MCF 10A (cell line): ENCODE results near the gene GAPDHS. TPM values are rescaled to one million over a fixed set of nuclear protein-coding genes. Genes with fewer than 3 reads are reported as not detected.

Experiments used
- BruUV-seq: library from RNA; stranded (reverse); fragments of 400-500 nt; replicated peaks from 2 replicates; lab custom pipeline; 2021; lab: Mats Ljungman, UMichigan
- CTCF ChIA-PET: fragments of 300-600 bp; sonication (Branson Sonifier 250); formaldehyde crosslinking; extraction: SDS; loops from one replicate; lab custom pipeline; 2021; ENCODE audit warnings: antibody characterized with exemption, inconsistent platforms; lab: Yijun Ruan, JAX
- POLR2A ChIA-PET: fragments of 300-600, 350-650 bp; sonication (Branson Sonifier 250); formaldehyde crosslinking; extraction: SDS; loops from one replicate; lab custom pipeline; 2020; ENCODE audit warnings: antibody characterized with exemption, inconsistent platforms; lab: Yijun Ruan, JAX
- DNase-seq: peaks from one replicate; pipeline ENCODE4 v3.0.0-alpha.2; 2018; ENCODE audit not compliant: unreplicated experiment
- H3K27ac Mint-ChIP-seq: one replicate; pipeline ENCODE4 v1.8.0; 2022; ENCODE audit warnings: mild to moderate bottlenecking, low read depth, mixed read lengths; ENCODE audit not compliant: unreplicated experiment
- H3K27me3 Mint-ChIP-seq: one replicate; pipeline ENCODE4 v1.8.0; 2022; ENCODE audit warnings: mixed read lengths; ENCODE audit not compliant: insufficient read depth, unreplicated experiment
- H3K36me3 Mint-ChIP-seq: one replicate; pipeline ENCODE4 v1.8.0; 2022; ENCODE audit warnings: mild to moderate bottlenecking, moderate library complexity, mixed read lengths; ENCODE audit not compliant: insufficient read depth, unreplicated experiment
- H3K4me1 Mint-ChIP-seq: one replicate; pipeline ENCODE4 v1.8.0; 2022; ENCODE audit warnings: mixed read lengths; ENCODE audit not compliant: insufficient read depth, unreplicated experiment
- H3K4me3 Mint-ChIP-seq: one replicate; pipeline ENCODE4 v1.8.0; 2022; ENCODE audit warnings: mild to moderate bottlenecking, moderate library complexity, mixed read lengths; ENCODE audit not compliant: unreplicated experiment
- H3K9me3 Mint-ChIP-seq: one replicate; pipeline ENCODE4 v1.8.0; 2022; ENCODE audit warnings: mixed read lengths; ENCODE audit not compliant: unreplicated experiment
- intact Hi-C: fragments of 100-400 bp; cut with micrococcal nuclease; formaldehyde crosslinking; loops from 2 replicates; pipeline ENCODE4 v1.14.1; 2022
- total RNA-seq: library from RNA; stranded (reverse); gene quantifications from 2 replicates; pipeline ENCODE4 v1.2.3, GENCODE V29; 2022
- TF ChIP-seq, protein P1 (sequence below): fragments of 200-600 bp; IDR thresholded peaks from one replicate; pipeline ENCODE4 v1.8.0; 2022; ENCODE audit warnings: antibody characterized with exemption, mild to moderate bottlenecking; ENCODE audit not compliant: unreplicated experiment

GAPDHS gene
- total RNA-seq, 1 experiment from 2014 or later = not detected

DNA sequence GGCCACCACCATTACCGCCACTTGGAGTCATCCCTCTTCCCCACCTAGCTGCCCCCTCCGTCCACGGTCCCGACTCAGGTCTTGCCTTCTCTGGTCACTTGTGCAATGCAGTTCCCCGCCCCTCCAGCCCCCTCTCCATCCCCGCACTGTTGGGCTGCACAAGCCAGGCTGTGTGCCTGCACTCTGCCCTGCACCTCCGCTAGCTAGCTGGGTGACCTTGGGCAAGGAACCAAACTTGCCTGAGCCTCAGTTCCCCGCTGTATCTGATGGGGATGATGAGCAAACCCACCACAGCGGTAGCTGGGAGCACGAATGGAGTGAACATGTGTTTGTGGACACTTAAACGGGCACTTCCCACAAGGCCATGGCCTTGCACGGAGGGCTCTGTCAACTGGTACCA is 6.6 kb downstream of the GAPDHS start:
- CTCF ChIA-PET = interaction anchor here (0.8 kb wide), 1 partner anchor 29 kb away, joined by 5 read pairs; no protein-coding TSS in a partner anchor
- intact Hi-C loops = no loop called here
- Mint-ChIP-seq H3K27ac (no peak overlapping the region), H3K9me3 (no peaks in the 10 kb centered on the region), H3K36me3 (peaks cover 9% of the 10 kb centered on the region), H3K4me3 (no peak overlapping the region), H3K4me1 (peaks cover 8% of the 10 kb centered on the region), H3K27me3 (no peaks in the 10 kb centered on the region)
- TF ChIP-seq, protein P1, sequence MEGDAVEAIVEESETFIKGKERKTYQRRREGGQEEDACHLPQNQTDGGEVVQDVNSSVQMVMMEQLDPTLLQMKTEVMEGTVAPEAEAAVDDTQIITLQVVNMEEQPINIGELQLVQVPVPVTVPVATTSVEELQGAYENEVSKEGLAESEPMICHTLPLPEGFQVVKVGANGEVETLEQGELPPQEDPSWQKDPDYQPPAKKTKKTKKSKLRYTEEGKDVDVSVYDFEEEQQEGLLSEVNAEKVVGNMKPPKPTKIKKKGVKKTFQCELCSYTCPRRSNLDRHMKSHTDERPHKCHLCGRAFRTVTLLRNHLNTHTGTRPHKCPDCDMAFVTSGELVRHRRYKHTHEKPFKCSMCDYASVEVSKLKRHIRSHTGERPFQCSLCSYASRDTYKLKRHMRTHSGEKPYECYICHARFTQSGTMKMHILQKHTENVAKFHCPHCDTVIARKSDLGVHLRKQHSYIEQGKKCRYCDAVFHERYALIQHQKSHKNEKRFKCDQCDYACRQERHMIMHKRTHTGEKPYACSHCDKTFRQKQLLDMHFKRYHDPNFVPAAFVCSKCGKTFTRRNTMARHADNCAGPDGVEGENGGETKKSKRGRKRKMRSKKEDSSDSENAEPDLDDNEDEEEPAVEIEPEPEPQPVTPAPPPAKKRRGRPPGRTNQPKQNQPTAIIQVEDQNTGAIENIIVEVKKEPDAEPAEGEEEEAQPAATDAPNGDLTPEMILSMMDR = no peak
- no peak for DNase-seq
- no TSS peak for BruUV-seq
- POLR2A ChIA-PET = no interaction called here

DNA sequence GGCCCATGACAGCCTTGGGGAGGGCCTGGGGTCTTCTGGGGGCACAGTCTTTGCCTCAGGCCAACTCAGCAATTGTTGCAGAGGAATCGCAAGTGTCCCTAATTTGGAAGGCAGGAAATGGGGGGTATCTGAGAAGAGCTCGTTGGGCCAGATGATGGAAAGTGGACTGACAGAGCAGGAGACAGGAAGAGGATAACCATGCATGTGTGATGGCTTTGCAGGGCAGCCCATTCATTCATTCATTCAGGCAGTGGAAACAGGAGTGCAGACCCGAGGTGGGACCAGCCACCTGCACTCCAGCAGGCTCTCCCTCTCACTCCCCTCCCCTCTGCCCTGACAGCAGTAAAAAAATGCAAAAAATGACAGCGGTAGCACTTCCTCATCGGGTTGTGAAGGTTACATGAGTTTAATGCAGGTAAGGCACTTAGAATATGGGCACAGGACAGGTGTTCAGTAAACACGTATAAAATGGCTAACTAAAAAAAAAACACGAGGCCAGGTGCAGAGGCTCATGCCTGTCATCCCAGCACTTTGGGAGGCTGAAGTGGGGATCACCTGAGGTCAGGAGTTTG is 7.2 kb downstream of the GAPDHS start:
- CTCF ChIA-PET = interaction anchor here (0.8 kb wide), 1 partner anchor 30 kb away, joined by 5 read pairs; no protein-coding TSS in a partner anchor
- intact Hi-C loops = no loop called here
- H3K4me1 Mint-ChIP-seq = peaks cover 8% of the 10 kb centered on the region
- BruUV-seq = no TSS peak
- POLR2A ChIA-PET = no interaction called here
- H3K9me3 Mint-ChIP-seq = no peaks in the 10 kb centered on the region
- DNase-seq = no peak
- H3K27me3 Mint-ChIP-seq = no peaks in the 10 kb centered on the region
- TF ChIP-seq, protein P1 = no peak
- H3K27ac Mint-ChIP-seq = no peak overlapping the region
- H3K36me3 Mint-ChIP-seq = peaks cover 9% of the 10 kb centered on the region
- H3K4me3 Mint-ChIP-seq = no peak overlapping the region

DNA sequence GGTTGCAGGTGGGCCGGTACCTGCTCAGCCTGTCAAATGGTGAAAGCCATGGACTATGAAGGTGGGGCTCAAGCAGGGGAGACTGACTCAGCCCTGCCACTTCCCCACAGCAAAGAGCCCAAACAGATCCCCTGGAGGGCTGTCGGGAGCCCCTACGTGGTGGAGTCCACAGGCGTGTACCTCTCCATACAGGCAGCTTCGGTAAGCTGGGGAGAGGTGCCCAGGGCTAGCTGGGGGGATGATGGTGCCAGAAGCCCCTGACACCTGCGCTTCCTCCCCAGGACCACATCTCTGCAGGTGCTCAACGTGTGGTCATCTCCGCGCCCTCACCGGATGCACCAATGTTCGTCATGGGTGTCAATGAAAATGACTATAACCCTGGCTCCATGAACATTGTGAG is 9.0 kb downstream of the GAPDHS start:
- no peak for DNase-seq
- Mint-ChIP-seq H3K36me3 (peaks cover 9% of the 10 kb centered on the region), H3K9me3 (no peaks in the 10 kb centered on the region), H3K27ac (no peak overlapping the region), H3K4me3 (no peak overlapping the region), H3K4me1 (peaks cover 20% of the 10 kb centered on the region), H3K27me3 (no peaks in the 10 kb centered on the region)
- POLR2A ChIA-PET = no interaction called here
- CTCF ChIA-PET = interaction anchor here (1.0 kb wide), 1 partner anchor 13 kb away, joined by 3 read pairs; no protein-coding TSS in a partner anchor
- TF ChIP-seq, protein P1 = no peak
- intact Hi-C loops = no loop called here
- no TSS peak for BruUV-seq

DNA sequence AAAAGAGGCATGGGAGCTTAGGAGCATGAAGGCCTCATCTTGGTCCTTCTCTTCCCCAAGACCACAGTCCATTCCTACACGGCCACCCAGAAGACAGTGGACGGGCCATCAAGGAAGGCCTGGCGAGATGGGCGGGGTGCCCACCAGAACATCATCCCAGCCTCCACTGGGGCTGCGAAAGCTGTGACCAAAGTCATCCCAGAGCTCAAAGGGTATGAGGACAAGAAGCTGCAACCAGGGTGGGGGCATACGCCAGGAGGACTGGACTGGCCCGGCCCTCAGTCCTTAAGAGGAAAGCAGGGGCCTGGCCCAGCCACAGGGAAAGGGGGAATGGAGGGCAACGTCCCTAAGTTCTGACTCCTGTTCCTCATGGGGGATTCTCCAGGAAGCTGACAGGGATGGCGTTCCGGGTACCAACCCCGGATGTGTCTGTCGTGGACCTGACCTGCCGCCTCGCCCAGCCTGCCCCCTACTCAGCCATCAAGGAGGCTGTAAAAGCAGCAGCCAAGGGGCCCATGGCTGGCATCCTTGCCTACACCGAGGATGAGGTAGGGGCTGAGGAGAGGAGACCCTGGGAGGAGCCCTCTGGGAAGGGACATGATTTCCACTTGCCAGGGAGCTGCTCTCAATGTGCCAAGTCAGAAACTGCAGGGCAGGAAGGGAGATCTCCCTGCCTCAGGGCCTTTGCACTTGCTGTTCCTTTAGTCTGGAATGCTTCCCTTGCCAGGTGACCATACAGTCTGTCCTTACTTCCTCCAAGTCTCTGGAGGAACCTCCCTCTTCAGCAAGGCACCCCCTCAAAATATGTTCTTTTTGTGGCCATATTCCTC is 10.2 kb downstream of the GAPDHS start:
- CTCF ChIA-PET = interaction anchor here (0.5 kb wide), 1 partner anchor 150 kb away, joined by 4 read pairs; no protein-coding TSS in a partner anchor
- TF ChIP-seq, protein P1 = no peak
- no TSS peak for BruUV-seq
- Mint-ChIP-seq H3K36me3 (peaks cover 9% of the 10 kb centered on the region), H3K27me3 (no peaks in the 10 kb centered on the region), H3K4me1 (peaks cover 23% of the 10 kb centered on the region), H3K4me3 (no peak overlapping the region), H3K9me3 (no peaks in the 10 kb centered on the region), H3K27ac (no peak overlapping the region)
- POLR2A ChIA-PET = interaction anchor here (0.8 to 1.3 kb wide), 3 partner anchors 8 to 33 kb away, joined by 3 to 5 read pairs (median 4); no protein-coding TSS in a partner anchor
- intact Hi-C loops = loop anchor here (2.0 kb wide), 1 partner anchor 25 kb away; no protein-coding TSS in a partner anchor
- no peak for DNase-seq
